Left ventricle myocardium superior (tissue), 1 donor: ENCODE measurements around the gene CALN1. TPM values are rescaled to one million over a fixed set of nuclear protein-coding genes. Genes with fewer than 3 reads are reported as not detected.
"Not testable (repeated sequence)": the region's sequence is repeated elsewhere in the genome, so short reads cannot be mapped to it uniquely, and the experiment has no call there.

Source experiments
- ATAC-seq: fragments of 200-7000 bp; cut with Tn5 transposase; one replicate; pipeline ENCODE4 v1.9.1; 2020; ENCODE audit warnings: mild to moderate bottlenecking, moderate library complexity
- DNase-seq: peaks from one replicate; pipeline ENCODE4 v3.0.0-alpha.2; 2020
- intact Hi-C: fragments of 100-400 bp; cut with micrococcal nuclease; formaldehyde crosslinking; loops from one replicate; pipeline ENCODE4 v1.11.0; 2022
- total RNA-seq: library from RNA; stranded (reverse); fragmentation: NEBNext Ultra II Directional; extraction: Animal tissue kit (Norgen Biotek cat#: 25700); gene quantifications from one replicate; pipeline ENCODE4 v1.2.1, GENCODE V29; 2021
- donor health status: DM: no; HTN: yes; CAD: no; lungs with severe emphysema.

The CALN1 gene
- total RNA-seq, 1 donor from 2014 or later: not detected

- ATAC-seq: no peak
- intact Hi-C loops: no loop called here
- DNase-seq: no peak
Observed at GRCh38 chr7:72078301-72078700, 333.8 kb downstream of the CALN1 start.

DNA sequence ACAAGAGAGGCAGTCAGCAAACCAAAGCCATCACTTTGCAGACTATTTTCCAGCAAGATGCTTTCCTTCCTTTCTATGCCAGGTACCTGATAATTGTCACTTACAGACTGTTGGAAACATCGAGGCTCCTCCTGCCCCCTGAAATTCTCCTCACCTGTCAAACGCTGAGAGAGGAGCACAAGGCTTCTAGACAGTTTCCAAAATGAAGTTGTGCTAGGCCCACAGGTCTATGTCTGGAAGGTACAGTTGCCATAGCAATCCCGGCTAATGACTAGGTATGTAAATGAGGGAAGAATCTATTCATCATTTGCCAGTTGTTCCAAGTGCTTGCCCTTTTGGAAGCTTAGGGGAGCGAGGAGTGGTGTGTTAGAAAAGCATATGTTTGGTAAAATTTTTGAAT, 334.4 kb downstream of the CALN1 start:
- DNase-seq (no peak), ATAC-seq (no peak)
- intact Hi-C loops: no loop called here

DNA sequence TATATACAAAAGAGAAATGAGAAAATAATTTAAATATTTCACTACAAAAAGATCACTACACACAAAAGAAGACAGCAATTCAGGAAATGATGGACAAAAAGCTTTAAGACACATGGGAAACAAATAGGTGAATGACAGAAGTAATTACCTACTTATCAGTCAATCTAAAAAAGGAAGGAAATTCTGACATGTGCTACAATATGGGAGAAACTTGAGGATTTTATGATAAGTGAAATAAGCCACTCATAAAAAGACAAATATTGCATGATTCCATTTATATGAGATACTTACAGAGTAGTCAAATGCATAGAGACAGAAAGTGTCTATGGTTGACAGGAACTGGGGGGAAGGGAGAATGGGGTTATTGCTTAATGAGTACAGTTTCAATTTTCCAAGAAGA, 339.2 kb downstream of the CALN1 start:
- intact Hi-C loops: no loop called here
- ATAC-seq (no peak), DNase-seq (no peak)

DNA sequence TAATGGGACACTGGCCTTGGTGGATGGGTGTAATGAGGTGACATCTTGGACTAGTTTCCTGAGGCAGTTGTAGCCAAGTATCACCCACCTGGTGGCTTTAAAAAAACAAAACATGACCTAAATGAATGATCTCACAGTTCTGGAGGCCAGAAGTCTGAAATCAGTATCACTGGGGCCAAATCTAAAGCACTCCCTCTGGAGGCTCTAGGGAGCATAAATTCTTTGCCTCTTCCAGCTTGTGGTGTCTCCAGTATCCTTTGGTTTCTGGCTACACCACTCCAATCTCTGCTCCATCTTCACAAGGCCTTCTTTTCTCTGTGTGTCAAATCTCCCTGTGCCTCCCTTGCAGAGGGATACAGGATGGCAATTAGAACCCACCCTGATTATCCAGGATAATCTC, 342.9 kb downstream of the CALN1 start:
- intact Hi-C loops: no loop called here
- no peak for ATAC-seq
- no peak for DNase-seq

GRCh38 chr7:72065764-72066163, 346.4 kb downstream of the CALN1 start:
- not testable (repeated sequence) for DNase-seq

DNA sequence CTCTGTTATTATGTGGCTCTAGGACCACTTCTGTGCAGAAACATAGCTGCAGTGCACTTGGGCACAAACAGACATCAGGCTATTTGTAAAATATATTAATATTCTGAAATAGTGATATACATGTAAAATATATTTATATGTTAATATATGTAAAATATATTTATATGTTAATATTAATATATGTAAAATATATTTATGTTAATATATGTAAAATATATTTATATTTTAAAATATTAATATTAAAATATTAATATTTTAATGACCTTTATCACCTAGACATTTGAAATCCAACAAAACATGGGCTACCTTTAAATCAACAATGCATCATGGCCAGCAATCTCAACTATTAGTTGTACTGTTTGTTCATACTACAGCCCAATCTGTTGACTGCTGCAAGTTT, 347.2 kb downstream of the CALN1 start:
- no peak for ATAC-seq
- intact Hi-C loops: no loop called here

More at GRCh38 chr7:72065764-72066163, 346.4 kb downstream of the CALN1 start:
- ATAC-seq, intact Hi-C loops: not testable (repeated sequence)

DNA sequence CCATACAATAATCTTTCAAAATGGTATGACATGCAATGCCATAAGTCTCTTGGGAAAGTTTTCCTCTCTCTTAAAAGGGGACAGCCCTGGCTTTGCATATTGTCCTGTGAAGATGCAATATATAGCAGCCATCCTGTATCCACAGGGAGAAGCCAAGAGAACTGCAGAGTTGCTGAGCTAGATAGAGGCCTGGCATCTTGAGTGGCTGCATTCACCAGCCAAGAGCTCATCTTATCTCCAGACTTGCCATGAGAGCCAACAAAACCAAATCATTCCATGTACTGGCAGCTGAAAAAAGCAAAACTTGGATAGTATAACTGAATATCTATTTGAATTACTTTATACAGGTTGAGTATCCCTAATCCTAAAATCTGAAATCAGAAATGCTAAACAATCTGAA, 348.8 kb downstream of the CALN1 start:
- DNase-seq (no peak), ATAC-seq (peak; percentile 82)
- intact Hi-C loops: no loop called here

More for the DNA sequence above, 347.2 kb downstream of the CALN1 start:
- DNase-seq: no peak

GRCh38 chr7:72062666-72063065, 349.5 kb downstream of the CALN1 start:
- intact Hi-C loops: no loop called here
- no peak for ATAC-seq
- DNase-seq: no peak

GRCh38 chr7:72059925-72060324, 352.2 kb downstream of the CALN1 start:
- intact Hi-C loops: no loop called here
- no peak for ATAC-seq
- no peak for DNase-seq

GRCh38 chr7:72058579-72058978, 353.6 kb downstream of the CALN1 start:
- ATAC-seq (peak; percentile 26), DNase-seq (peak; percentile 78)
- intact Hi-C loops: no loop called here

DNA sequence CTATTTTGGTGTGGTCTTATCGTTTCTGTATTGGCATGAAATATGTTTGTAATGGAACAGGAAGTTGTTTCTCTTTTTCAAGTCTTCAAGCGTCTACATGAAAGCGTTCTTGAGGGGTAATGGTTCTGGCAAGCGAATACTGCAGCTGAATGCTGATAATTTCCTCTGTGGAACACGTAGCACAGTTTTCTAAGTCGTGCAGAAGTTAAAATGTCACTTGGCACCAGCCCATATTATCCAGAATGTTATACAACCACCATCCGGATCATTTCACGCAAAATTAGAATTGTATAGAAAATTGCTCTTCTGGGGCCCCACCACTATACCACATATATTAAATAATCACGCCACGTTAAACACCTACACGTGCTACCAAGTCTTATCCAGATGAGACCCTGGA, 354.3 kb downstream of the CALN1 start:
- no peak for ATAC-seq
- intact Hi-C loops: no loop called here
- no peak for DNase-seq

- intact Hi-C loops: no loop called here
- DNase-seq (no peak), ATAC-seq (no peak)
Observed at GRCh38 chr7:72057231-72057630, 354.9 kb downstream of the CALN1 start.

DNA sequence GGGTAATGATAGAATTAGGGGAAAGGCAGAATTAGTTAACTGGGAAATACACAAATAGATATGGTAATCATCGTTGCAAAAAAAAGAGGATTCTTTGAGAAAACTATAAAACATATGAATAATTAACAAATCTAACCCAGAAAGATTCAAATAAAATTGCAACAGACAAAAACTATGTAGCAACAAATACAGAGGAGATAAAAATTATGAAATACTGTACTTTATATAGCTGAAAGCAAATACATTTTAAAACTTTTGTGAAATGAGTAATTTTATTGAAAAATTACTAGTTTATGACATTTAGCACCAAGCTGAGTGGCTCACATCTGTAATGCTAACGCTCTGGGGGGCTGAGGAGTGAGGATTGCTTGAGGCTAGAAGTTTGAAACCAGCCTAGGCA, 356.7 kb downstream of the CALN1 start:
- ATAC-seq: no peak
- intact Hi-C loops: no loop called here
- no peak for DNase-seq

- intact Hi-C loops: no loop called here
- ATAC-seq (no peak), DNase-seq (no peak)
Observed at GRCh38 chr7:72053292-72053691, 358.8 kb downstream of the CALN1 start.

- DNase-seq (no peak), ATAC-seq (no peak)
- intact Hi-C loops: no loop called here
Observed at GRCh38 chr7:72048420-72048819, 363.7 kb downstream of the CALN1 start.

DNA sequence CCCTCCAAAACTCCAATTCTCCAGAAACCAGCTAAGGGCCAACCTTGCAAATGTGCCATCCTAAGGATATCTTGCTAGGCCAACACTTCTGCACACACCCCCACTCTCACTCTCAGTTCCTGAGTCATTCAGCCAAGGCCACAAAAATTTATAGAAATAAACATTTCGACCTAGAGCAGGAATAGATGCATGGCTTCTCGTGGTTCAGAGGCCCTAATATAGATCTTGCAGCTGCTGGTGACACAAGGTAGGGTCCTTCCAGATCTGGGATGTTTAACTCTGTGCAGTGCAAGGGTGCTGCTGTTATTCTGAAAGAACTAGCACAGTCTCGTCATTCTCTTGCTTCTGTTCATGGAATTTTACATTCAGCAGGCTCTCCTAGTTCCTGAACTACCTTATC, 369.3 kb downstream of the CALN1 start:
- ATAC-seq (no peak), DNase-seq (no peak)
- intact Hi-C loops: no loop called here

GRCh38 chr7:72040641-72041040, 371.5 kb downstream of the CALN1 start:
- intact Hi-C loops: no loop called here
- ATAC-seq (no peak), DNase-seq (no peak)

DNA sequence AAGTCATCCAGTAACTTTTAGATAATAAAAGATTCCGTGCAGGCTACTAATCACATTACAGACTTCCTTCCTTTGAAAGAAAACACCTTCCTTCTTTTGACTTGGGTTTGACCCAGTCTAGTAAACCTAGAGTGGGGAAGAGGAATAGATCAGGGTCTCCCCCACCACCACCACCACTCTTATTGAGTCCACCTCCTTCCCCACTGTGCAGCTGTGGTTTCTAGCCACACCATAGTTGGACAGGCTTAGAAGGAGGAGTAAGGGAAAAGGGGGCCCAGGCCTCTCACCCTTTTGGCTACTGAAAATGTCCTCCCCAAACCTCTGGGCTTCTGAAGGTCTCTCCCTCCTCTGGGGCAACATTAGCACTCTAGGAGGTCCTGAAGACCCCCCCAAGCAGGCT, 372.7 kb downstream of the CALN1 start:
- intact Hi-C loops: no loop called here
- ATAC-seq (no peak), DNase-seq (no peak)

- DNase-seq (no peak), ATAC-seq (no peak)
- intact Hi-C loops: no loop called here
Observed at GRCh38 chr7:72038022-72038732, 374.0 kb downstream of the CALN1 start.

DNA sequence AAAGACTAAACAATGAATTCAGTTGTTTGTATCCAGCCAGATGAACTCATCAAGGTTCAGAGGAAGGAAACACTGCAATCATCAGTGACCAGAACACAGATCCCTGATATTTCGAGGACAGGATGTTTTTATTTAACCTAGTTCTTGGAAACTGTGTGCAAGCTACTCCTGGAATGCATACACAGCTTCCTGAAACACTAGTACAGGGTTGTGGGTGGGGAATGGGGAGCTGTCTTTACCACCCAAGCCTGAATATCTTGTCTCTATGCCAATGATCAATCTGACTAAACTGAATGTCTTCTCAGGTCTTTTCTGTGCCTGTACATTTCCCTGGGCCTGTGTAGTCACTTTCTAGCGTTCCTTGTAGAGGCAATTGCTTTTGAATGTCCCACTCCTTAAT, 374.6 kb downstream of the CALN1 start:
- DNase-seq: no peak
- ATAC-seq: peak; percentile 30
- intact Hi-C loops: no loop called here

- intact Hi-C loops: no loop called here
- DNase-seq (no peak), ATAC-seq (no peak)
Observed at GRCh38 chr7:72035266-72035665, 376.9 kb downstream of the CALN1 start.

GRCh38 chr7:72032934-72033333, 379.2 kb downstream of the CALN1 start:
- intact Hi-C loops: no loop called here
- DNase-seq (peak; percentile 41), ATAC-seq (peak; percentile 84)
